ENCODE data around the gene CREB3L1.

CREB3L1 gene

GRCh38 chr11:46239801-46240061 lies 37.7 kb upstream of the CREB3L1 start:
- H3K4me1 ChIP-seq, result peaks cover 3% of the 10 kb centered on the region

GRCh38 chr11:46240371-46240770 lies 37.1 kb upstream of the CREB3L1 start:
- no peaks in the 10 kb centered on the region for H3K27me3 ChIP-seq (ENCODE audit: control insufficient read depth, insufficient read depth, low read length)
- H3K27ac ChIP-seq, result no peak overlapping the region
- TF ChIP-seq CTCF (IDR thresholded peaks at IDR 0.05), result no peak
- H3K79me2 ChIP-seq, result no peaks in the 10 kb centered on the region
- H2AFZ ChIP-seq, result no peak overlapping the region
- H3K4me3 ChIP-seq (ENCODE audit: low read depth, low read length), result no peak overlapping the region
- no peaks in the 10 kb centered on the region for H3K9me3 ChIP-seq (ENCODE audit: control insufficient read depth, low read length)
- peaks cover 3% of the 10 kb centered on the region for H3K4me1 ChIP-seq
- no peaks in the 10 kb centered on the region for H3K36me3 ChIP-seq (ENCODE audit: control insufficient read depth, insufficient read depth, low read length)
- no peak overlapping the region for H3K9ac ChIP-seq
- H3K4me2 ChIP-seq (ENCODE audit: low read length), result no peak overlapping the region

More at GRCh38 chr11:46239801-46240061, 37.7 kb upstream of the CREB3L1 start:
- Histone ChIP-seq H3K9ac (no peak overlapping the region), H3K9me3 (ENCODE audit: control insufficient read depth, low read length) (no peaks in the 10 kb centered on the region), H3K36me3 (ENCODE audit: control insufficient read depth, insufficient read depth, low read length) (no peaks in the 10 kb centered on the region), H3K4me2 (ENCODE audit: low read length) (no peak overlapping the region), H3K27ac (no peak overlapping the region), H3K27me3 (ENCODE audit: control insufficient read depth, insufficient read depth, low read length) (no peaks in the 10 kb centered on the region), H3K4me3 (ENCODE audit: low read depth, low read length) (no peak overlapping the region), H3K79me2 (no peaks in the 10 kb centered on the region), H2AFZ (no peak overlapping the region)
- TF ChIP-seq CTCF (IDR thresholded peaks at IDR 0.05), result no peak

GRCh38 chr11:46240861-46241260 lies 36.6 kb upstream of the CREB3L1 start:
- no peak overlapping the region for H3K4me2 ChIP-seq (ENCODE audit: low read length)
- H3K79me2 ChIP-seq, result no peaks in the 10 kb centered on the region
- H3K9me3 ChIP-seq (ENCODE audit: control insufficient read depth, low read length), result no peaks in the 10 kb centered on the region
- H3K36me3 ChIP-seq (ENCODE audit: control insufficient read depth, insufficient read depth, low read length), result no peaks in the 10 kb centered on the region
- H3K4me3 ChIP-seq (ENCODE audit: low read depth, low read length), result no peak overlapping the region
- H3K27ac ChIP-seq, result no peak overlapping the region
- H3K27me3 ChIP-seq (ENCODE audit: control insufficient read depth, insufficient read depth, low read length), result no peaks in the 10 kb centered on the region
- no peak for TF ChIP-seq CTCF (IDR thresholded peaks at IDR 0.05)
- no peak overlapping the region for H2AFZ ChIP-seq
- peaks cover 3% of the 10 kb centered on the region for H3K4me1 ChIP-seq
- no peak overlapping the region for H3K9ac ChIP-seq

- Histone ChIP-seq H3K4me1 (peaks cover 3% of the 10 kb centered on the region), H3K9me3 (ENCODE audit: control insufficient read depth, low read length) (no peaks in the 10 kb centered on the region), H3K4me2 (ENCODE audit: low read length) (peak overlapping the region; percentile 83), H3K79me2 (no peaks in the 10 kb centered on the region), H3K27ac (peak overlapping the region; percentile 49), H3K36me3 (ENCODE audit: control insufficient read depth, insufficient read depth, low read length) (no peaks in the 10 kb centered on the region), H3K27me3 (ENCODE audit: control insufficient read depth, insufficient read depth, low read length) (no peaks in the 10 kb centered on the region), H3K9ac (no peak overlapping the region), H2AFZ (no peak overlapping the region), H3K4me3 (ENCODE audit: low read depth, low read length) (peak overlapping the region; percentile 57)
- TF ChIP-seq CTCF (IDR thresholded peaks at IDR 0.05), result no peak
These were observed 35.2 kb upstream of the CREB3L1 start for GRCh38 chr11:46242041-46242951.
